Measurements from ENCODE around the gene WDR88.
"Not testable (repeated sequence)": the region's sequence is repeated elsewhere in the genome, so short reads cannot be mapped to it uniquely, and the experiment has no call there.

Gene WDR88

GRCh38 chr19:33215438-33216197, 83.7 kb downstream of the WDR88 start:
- no peak for DNase-seq

GRCh38 chr19:33216198-33216830, 84.4 kb downstream of the WDR88 start:
- DNase-seq, result no peak

- no peak for DNase-seq
Measured at GRCh38 chr19:33217881-33218280, 86.0 kb downstream of the WDR88 start.

- no peak for DNase-seq
Measured at GRCh38 chr19:33219261-33219815, 87.4 kb downstream of the WDR88 start.

- no peak for DNase-seq
Measured at GRCh38 chr19:33220115-33220514, 88.2 kb downstream of the WDR88 start.

GRCh38 chr19:33220735-33221134, 88.8 kb downstream of the WDR88 start:
- no peak for DNase-seq

- no peak for DNase-seq
Measured at GRCh38 chr19:33221638-33222037, 89.7 kb downstream of the WDR88 start.

GRCh38 chr19:33222255-33222654, 90.3 kb downstream of the WDR88 start:
- DNase-seq, result not testable (repeated sequence)

GRCh38 chr19:33224694-33225457, 93.0 kb downstream of the WDR88 start:
- DNase-seq, result no peak
